ENCODE data around the gene ADAMTS17.

The ADAMTS17 gene

DNA sequence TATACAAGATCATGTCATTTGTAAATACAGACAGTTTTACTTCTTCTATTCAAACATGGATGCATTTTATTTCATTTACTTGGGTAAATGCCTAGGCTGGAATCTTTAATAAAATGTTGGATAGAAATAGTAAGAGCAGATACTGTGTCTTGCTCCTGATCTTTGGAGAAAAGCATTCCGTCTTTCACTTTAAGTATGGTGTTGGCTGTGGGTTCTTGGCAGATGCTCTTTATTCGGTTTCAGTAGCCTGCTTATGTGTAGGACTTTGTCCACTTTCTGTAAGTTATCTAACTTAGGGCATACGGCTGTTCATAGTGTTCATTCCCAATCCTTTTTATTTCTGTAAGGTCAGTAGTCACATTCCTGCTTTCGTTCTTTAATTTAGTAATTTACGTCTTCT lies 303.0 kb downstream of the ADAMTS17 start:
- DNase-seq = no peak

GRCh38 chr15:100037901-100038300 lies 303.9 kb downstream of the ADAMTS17 start:
- DNase-seq = no peak

DNA sequence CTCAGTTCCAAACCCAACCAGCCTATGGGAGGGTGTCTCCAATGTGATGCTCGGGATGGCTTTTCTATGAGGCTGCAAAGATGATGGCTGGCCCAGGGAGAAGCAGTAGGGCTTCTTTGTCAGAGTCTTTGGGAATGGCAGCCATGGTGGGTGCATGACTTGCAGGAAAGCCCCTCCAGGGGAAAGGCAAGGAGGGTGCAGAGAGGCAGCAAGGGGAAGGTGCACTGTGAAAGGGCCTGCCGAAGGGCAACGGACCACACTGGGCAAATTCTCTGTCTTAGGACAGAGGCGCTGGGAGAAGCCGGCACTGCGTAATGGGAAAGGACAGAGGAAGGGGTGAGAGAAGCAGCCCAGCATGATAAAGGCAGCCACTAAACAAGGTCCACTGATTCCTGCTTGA lies 305.8 kb downstream of the ADAMTS17 start:
- DNase-seq = no peak

DNA sequence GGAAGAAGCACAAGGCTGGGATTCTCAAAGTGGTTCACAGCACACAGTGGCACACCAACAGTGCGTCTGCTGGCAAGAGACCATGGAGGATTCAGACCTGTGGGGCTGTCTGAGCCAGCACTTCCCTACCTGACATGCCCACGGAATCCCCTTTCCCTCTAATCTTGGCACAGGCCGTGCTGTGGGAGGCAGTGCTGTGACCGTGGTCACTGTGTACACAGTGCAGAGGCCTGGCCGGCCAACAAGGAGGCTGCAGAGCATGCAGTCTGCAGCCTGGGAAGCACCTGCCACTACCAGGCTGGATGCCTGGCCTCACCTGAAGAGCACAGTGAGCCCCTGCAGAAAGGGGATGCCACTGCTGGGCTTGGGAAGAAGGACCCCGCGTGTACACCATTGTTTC lies 307.6 kb downstream of the ADAMTS17 start:
- no peak for DNase-seq

DNA sequence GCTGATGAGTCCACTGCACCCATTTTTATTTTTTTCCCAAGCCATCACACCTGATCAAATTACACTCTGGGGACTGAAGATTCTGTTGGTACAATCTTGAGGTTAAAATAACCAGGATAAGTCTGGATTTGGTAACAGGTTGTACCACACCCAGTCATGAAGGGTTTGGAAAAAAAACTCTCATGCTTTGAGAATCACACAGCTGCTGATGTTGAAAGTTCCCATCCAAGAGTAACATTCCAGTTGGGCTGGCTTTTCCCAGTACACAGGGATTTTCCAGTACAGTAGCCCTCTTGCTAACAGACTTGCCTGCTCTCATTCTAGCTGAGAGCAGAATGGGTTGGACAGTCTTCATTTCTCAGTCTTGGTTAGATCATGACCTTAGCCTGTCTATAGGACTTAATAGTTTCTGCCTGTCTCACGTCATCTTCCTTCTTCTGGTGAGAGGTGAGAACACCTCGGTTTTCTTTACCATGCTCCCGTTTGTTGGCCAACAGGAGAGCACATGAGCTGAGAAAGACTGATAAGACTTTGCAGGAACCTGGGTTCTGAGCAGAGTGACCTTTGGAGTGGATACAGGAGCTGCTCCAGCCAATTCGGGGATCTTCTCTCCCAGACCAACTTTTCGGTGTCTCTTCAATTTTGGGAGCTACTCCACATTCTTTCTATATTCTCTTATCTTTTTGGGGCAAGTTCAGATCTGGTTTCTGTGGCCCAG lies 308.5 kb downstream of the ADAMTS17 start:
- DNase-seq = no peak

DNA sequence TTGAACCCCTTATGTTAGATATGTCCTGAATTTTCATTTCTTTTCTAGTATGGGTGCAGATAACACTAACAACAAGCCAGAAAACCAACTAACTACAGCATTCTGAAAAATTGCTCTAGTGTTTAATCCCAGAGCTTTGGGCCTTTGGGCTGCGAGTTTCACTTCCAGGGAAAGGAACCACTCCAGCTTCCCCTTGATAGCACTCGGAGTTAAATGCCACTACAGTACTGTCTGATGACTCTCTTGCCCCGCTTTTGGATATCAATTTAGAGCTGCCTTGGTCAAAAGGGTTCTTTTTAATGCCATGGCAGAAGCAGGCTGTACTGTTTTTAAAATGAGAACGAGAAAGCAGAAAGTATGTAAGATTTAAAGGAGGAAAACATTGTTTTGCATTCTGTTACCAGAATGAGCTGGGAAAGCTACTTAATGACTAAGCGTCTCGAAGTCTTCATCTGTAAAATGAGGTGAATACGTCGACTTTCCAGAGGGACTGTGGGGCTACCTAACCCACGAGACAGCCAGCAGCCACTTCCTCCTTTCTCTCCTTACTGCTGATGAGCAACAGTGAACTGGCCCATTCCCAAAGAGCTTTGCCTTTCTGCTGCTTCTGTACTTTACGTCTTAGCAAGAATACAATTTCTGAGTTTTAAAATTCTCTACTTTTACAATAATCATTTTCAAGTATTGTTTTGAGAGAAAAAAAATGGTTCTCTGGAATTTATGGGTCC lies 309.3 kb downstream of the ADAMTS17 start:
- peak in 1 of 3 donors; percentile 5 for DNase-seq

- DNase-seq = no peak
Observed at GRCh38 chr15:100031665-100032357, 310.0 kb downstream of the ADAMTS17 start.

DNA sequence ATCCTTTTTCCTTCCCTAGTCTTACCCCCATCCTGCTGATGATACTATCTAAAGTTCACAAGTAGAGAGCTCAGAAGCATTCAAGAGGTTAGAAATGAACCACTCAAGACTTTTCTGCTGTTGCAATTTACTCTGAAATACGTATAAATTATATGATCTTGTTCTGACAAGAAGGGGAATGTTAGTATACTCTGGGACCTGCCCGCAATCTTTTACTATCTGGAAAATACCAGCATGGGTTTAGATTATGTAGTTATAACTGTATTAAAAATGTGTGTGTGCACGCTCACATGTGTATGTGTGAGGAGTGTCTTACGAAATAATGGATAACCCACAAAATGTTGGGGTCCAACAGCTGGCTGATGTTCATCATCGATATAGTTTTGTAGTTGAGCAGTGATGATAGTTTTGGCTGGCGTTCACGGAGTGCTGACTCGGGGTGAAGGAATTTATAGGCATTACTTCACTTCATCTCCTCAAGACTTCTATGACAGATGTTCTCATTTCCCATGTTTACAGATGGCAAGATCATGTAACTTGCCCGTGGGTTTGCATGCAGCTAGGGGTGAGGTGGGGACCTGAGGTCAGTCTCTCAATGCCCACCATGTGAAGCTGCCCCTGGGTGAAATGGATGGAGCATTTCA lies 311.1 kb downstream of the ADAMTS17 start:
- DNase-seq = no peak

GRCh38 chr15:100029868-100030479 lies 311.8 kb downstream of the ADAMTS17 start:
- no peak for DNase-seq

DNA sequence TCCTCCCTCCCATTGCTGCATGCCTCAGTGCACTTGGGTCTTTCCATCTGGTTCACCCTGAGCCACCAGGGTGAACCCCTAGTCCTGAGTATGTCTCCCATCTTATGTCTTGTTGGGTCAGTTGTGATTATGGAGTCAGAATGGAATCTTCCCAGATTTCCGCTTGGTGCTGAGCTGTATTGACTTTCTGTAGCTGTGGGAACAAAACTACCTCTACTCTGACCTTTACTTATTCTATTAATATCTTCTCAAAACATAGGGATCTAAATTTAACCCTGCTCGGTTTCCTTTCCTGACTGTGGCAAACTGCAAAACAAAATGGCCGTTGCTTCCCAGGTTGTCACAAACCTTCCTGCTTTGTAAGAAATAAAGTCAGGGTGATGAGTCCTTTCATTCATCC lies 312.7 kb downstream of the ADAMTS17 start:
- DNase-seq = no peak

DNA sequence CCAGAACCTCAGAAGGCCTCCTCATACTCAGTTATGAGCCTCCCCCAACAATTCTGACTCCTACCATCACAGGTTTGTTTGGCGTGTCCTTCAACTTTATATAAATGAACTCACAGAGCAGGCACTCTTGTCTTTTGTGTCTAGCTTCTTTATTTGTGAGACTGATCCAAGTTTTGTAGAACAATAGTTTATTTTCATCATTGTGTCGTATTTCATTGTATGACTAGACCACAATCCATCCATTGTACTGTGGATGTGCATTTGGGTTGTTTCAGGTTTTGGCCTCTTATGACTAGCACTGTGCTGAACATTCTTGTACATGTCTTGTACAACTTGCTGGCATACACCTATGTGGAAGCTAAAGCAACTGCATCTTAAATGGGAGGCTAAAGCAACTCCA lies 315.7 kb downstream of the ADAMTS17 start:
- no peak for DNase-seq

DNA sequence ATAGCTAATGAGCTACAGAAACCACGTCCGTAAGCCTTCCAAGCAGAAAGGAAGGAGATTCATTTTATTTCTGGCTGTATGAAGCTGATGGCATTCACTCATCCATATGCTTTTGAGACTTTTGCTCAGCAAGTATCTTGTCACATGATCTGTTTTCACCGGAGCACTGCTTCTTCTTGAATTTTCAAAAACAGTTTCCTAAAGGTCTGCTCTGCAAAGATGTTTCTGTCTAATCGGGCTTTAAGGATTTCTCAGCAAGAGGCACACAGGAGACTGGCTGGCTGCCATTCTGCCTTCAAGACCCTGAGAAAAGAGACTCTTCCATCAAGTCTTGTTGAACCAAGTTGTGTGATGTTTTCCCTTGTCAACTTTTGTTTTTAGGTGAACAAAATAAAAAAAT lies 319.0 kb downstream of the ADAMTS17 start:
- no peak for DNase-seq

GRCh38 chr15:100022391-100022790 lies 319.4 kb downstream of the ADAMTS17 start:
- DNase-seq = no peak

- no peak for DNase-seq
Observed at GRCh38 chr15:100021653-100022052, 320.1 kb downstream of the ADAMTS17 start.

GRCh38 chr15:100020614-100021013 lies 321.2 kb downstream of the ADAMTS17 start:
- no peak for DNase-seq

DNA sequence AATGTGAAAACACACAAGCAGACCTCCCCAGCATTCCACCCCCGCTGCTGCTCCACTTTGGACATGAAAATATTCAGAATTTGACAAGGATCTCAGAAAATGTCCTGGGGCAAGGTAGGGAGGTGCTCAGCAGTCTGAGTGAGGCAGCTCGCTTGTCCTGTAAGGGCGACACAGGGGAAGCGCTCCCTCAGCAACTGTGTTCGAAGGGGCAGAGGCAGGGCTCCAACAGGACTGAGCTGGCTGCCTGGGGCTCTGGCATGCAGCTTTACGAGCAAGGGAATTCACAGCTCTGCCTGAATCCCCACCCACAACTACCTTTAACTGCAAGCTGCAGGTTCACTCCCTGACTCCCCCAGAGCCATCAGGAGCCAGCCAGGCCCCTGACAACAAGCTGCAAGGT lies 321.6 kb downstream of the ADAMTS17 start:
- no peak for DNase-seq

- DNase-seq = no peak
Observed at GRCh38 chr15:100019601-100020000, 322.2 kb downstream of the ADAMTS17 start.

- DNase-seq = no peak
Observed at GRCh38 chr15:100018191-100018590, 323.6 kb downstream of the ADAMTS17 start.

GRCh38 chr15:100017140-100017539 lies 324.6 kb downstream of the ADAMTS17 start:
- DNase-seq = no peak

DNA sequence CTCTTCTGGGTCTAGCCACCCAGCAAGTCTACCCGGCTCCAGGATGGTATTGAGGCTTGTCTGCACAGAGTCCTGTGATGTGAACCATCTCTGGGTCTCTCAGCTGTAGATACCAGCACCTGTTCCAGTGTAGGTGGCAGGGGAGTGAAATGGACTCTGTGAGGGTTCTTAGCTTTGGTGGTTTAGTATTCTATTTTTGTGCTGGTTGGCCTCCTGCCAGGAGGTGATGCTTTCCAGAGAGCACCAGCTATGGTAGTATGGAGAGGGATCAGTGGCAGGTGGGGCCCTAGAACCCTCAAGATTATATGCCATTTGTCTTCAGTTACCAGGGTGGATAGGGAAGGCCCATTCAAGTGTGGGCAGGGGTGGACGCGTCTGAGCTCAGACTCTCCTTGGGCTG lies 325.1 kb downstream of the ADAMTS17 start:
- no peak for DNase-seq

DNA sequence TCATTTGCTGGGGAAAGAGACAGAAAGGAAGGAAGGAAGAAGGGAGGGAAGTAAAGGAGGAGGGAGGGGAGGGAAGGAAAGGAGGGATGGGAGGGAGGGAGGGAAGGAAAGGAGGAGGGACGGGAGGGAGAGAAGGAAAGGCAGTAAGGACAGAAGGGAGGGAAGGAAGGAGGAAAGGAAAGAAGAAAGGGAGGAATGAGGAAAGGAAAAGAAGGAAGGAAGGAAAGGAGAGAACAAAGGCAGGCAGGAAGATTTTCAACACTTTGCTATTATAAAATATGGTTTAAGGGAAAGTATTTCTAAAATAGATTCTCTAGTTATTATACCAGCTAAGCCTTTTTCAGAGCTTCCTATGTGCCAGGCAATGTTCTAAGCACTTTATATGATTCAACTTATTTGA lies 330.5 kb downstream of the ADAMTS17 start:
- DNase-seq = no peak

- DNase-seq = no peak
Observed at GRCh38 chr15:100009372-100009771, 332.4 kb downstream of the ADAMTS17 start.

- no peak for DNase-seq
Observed at GRCh38 chr15:100008258-100008657, 333.5 kb downstream of the ADAMTS17 start.

All from suppressor macrophage treated with lipopolysaccharide for 1 hour (primary cell).